HG03280 (cell line): ENCODE data around the gene NCKAP1.
A peak's percentile ranks its signal among the peaks of the same experiment; 100 is the strongest.
"Not testable (repeated sequence)": the region's sequence is repeated elsewhere in the genome, so short reads cannot be mapped to it uniquely, and the experiment has no call there.

Experiments used
- ATAC-seq: cut with Tn5 transposase; IDR thresholded peaks from one replicate; pipeline ENCODE4 v1.9.1; 2021; ENCODE audit warnings: mild to moderate bottlenecking, moderate library complexity; ENCODE audit not compliant: unreplicated experiment

Gene NCKAP1, protein sequence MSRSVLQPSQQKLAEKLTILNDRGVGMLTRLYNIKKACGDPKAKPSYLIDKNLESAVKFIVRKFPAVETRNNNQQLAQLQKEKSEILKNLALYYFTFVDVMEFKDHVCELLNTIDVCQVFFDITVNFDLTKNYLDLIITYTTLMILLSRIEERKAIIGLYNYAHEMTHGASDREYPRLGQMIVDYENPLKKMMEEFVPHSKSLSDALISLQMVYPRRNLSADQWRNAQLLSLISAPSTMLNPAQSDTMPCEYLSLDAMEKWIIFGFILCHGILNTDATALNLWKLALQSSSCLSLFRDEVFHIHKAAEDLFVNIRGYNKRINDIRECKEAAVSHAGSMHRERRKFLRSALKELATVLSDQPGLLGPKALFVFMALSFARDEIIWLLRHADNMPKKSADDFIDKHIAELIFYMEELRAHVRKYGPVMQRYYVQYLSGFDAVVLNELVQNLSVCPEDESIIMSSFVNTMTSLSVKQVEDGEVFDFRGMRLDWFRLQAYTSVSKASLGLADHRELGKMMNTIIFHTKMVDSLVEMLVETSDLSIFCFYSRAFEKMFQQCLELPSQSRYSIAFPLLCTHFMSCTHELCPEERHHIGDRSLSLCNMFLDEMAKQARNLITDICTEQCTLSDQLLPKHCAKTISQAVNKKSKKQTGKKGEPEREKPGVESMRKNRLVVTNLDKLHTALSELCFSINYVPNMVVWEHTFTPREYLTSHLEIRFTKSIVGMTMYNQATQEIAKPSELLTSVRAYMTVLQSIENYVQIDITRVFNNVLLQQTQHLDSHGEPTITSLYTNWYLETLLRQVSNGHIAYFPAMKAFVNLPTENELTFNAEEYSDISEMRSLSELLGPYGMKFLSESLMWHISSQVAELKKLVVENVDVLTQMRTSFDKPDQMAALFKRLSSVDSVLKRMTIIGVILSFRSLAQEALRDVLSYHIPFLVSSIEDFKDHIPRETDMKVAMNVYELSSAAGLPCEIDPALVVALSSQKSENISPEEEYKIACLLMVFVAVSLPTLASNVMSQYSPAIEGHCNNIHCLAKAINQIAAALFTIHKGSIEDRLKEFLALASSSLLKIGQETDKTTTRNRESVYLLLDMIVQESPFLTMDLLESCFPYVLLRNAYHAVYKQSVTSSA

DNA sequence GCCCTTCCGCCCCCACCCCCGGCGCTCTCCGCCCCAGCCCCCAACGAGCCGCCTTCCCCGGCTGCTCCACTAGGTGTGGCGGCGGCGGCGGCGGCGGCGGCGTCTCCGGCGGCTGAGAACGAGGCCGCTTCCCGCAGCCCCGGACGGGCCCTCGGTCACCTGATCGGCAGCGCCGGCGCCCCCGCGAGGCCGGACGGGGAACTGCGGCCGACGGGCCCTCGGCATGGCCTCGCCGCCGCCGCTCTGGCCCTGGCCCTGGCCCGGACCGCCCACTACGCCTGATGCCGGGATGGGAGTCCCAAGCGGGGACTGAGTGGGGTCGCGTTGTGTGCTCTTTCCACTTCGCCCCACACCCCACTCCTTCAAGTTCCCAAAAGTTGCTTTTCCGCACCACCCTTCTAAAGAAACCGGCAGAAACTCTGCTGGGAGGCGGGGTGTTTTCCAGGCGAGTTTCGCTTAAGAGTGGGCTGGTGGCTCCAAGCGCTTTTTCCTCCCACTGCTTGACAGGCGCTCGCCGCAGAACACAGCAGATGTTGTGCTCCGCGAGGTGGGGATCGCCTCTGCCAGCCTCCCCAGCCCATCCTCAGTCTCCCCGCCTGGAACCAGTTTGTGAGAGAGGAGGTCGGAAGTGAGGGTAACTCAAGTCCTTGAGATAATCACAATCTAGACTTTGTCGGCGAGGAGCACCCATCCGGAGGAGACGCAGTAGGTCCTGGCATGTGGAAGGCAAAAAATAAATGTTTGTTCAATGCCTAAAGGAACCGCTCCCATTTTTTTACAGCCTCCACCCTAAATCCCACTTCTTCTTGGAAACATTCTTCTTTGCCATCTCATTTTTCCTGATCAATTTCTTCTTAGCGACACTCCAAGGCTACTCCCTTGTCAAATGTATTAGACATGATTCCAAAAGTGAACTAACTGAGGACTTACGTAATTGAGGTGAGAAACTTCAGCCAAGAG, at the start of gene NCKAP1:
TSS of gene NCKAP1 (minus strand) at position 117 of the 960 bp plus-strand sequence. CDS start 358 bp downstream, outside the sequence.
- peak; percentile 84 for ATAC-seq

- no peak for ATAC-seq
These were observed 43.7 kb upstream of the NCKAP1 start for GRCh38 chr2:183081911-183082310.

DNA sequence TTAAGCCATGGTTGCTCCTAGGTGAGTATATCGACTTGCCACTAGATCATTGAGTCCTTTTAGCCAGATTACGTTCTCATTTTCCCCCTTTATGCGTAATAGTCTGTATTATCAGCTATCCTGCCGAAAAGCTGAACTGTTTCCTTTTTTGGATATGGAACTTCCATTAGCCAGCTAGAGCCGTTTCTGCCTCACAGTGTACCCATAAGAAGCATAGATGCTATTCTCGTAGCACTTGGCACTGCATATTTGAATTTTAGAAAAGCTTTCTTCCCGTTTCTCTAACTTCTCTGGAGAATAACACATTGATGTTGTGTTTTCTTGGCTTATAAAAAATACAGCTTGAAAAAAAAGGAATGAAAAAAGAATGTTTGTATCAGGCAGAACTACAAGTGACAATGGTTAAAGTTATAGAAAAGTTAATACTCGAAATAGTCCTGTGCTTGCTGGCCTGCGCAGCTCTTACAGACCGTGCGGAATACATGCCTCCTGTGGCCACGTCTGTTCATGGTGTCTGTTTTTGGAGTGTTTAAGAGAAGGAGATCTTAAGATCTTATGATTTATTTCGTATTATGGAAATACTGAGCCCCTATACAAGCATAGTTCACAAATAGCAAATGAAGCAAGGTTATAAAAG, 41.0 kb upstream of the NCKAP1 start:
- peak; percentile 19 for ATAC-seq

GRCh38 chr2:183078464-183079138, 40.3 kb upstream of the NCKAP1 start, which contains the start of gene DUSP19:
Gene DUSP19 (plus strand): TSS chr2:183078747. CDS start chr2:183078934, 187 bp downstream.
- ATAC-seq = peak; percentile 89

GRCh38 chr2:183078163-183078463, 39.9 kb upstream of the NCKAP1 start:
- ATAC-seq = no peak

- ATAC-seq = no peak
These were observed 33.9 kb upstream of the NCKAP1 start for GRCh38 chr2:183072177-183072576.

GRCh38 chr2:183070942-183071844, 32.9 kb upstream of the NCKAP1 start:
- ATAC-seq = no peak

DNA sequence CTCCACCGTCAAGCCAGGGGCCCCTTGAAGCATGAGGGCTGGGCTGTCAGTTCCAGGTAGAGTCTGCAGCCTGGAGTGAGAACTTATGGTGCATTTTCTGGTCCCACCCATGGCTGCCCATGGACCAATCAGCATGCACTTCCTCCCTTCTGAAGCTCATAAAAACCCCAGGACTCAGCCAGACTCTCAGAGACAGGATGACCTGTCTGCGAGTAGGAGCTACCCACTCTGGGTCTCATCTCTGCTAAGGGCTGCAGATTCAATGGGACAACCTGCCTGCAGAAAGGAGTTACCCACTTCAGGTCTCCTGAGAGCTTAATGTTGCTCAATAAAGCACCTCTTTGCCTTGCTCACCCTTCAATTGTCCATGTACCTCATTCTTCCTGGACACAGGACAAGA, 30.9 kb upstream of the NCKAP1 start:
- no peak for ATAC-seq

DNA sequence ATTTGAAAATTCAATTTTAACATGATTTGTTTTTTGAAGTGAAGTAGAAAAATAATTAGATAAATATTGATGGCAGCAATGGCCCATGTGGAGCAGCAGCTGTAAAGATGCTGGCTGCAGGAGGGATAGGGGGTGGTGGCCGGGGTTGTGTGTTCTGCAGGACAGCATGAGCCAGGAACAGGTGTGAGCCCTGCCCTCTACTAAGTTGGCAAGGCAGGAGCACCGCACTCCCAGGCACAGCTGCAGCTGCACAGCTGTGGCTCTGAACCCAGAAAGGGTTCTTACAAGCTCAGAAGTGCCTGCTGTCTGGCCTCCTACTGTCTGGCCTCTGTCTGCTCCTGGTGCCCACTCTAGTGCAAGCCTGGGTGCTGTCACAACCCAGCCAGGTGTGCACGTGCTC, 30.3 kb upstream of the NCKAP1 start:
- ATAC-seq = no peak

DNA sequence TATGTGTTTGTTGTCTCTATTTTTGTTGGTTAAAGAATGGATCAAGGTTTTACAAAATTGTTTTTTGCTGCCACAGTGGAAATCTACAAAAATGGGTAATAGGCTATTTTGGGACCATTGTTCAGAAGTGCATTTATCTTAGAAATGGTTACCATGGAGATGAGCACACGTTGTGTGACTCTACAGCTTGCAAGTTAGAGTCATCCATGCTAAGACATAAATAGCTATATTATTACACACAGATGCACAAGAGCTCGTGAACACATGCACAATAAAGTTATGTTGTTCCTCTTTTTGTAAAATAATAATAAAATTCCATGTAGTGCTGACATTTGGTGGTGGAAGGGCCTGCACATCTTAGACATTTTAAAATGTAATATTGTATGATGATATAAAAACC, 24.8 kb upstream of the NCKAP1 start:
- no peak for ATAC-seq

DNA sequence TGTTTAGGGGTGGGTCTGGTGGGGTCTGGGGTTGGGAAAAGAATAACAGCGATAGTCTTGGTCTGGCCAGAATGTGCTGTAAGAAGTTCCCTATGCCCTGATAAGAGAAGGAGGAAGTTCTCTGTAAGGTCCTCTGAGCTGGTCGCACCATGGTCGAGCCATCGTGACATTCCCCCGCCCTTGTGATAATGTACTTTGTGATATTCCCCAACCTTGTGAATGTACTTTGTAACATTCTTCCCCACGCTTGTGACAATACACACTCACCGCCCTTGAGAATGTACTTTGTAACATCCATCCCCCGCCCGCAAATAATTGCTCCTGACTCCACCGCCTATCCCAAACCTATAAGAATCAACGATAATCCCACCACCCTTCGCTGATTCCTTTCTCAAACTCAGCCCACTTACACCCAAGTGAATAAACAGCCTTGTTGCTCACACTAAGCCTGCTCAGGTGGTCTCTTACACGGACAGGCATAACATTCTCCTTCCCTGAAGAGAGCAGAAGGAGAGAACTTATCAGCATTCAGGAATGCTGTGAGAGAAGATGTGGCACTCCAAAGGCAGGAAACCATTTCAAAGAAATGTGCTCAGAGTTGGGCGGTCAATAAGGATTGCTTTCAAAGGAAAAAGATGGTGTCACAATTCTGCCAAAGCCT, 22.4 kb upstream of the NCKAP1 start:
- ATAC-seq = no peak

GRCh38 chr2:183059561-183059960, 21.3 kb upstream of the NCKAP1 start:
- ATAC-seq = no peak

DNA sequence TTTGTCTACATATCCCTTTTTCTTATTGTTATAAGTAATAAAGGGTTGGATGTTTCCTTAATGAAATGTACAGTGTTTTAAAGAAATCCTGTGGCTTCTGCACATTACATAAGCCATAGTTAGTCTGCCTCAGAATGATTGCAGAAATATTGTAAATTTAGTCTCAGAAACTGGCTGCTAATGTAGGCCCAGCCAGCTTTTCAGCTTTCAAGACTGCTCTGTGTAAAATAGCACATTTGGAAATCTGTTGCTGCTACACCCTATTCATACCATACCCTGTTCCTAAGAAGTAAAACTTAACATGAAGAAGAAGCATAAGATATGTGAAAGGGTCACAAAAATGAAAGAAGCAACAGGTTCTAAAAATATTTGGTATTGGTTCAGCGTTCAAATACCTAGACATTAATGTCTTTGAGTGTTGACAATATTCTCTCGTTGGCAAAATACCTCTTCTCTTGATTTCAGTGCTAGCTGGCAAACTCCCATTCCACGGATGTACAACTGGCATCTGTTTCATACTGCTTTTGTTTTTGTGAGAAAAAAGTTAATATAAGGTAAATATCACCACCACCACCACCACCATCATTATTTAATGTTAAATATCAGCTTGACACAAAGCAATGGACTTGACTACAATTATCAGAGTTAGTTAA, 19.2 kb upstream of the NCKAP1 start:
- peak; percentile 56 for ATAC-seq

GRCh38 chr2:183049420-183049819, 11.2 kb upstream of the NCKAP1 start:
- ATAC-seq = no peak

- ATAC-seq = not testable (repeated sequence)
These were observed 9.3 kb upstream of the NCKAP1 start for GRCh38 chr2:183047486-183048125.

DNA sequence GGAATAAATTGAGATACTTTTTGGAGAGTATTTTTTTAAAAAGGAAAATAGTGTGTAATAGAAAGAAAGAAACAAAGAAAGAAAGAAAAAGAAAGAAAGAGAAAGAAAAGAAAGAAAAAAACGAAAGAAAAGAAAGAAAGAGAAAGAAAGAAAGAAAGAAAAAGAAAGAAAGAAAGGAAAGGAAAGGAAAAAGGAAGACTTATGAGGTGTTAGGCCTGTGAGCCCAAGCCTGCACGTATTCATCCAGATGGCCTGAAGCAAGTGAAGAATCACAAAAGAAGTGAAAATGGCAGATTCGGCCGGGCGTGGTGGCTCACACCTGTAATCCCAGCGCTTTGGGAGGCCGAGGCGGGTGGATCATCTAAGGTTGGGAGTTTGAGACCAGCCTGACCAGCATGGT, 5.3 kb upstream of the NCKAP1 start:
- ATAC-seq = not testable (repeated sequence)

DNA sequence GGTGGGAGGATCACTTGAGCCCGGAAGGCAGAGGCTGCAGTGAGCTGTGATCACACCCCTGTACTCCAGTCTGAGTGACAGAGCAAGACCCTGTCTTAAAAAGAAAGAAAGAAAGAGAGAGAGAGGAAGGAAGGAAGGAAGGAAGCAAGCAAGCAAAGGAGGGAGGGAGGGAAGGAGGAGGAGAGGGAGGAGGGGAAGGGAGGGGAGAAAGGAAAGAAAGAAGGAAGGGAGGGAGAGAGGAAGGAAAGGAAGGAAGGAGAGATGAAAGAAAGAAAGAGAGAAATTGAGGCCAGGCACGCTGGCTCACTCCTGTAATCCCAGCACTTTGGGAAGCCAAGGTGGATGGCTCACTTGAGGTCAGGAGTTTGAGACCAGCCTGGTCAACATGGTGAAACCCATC, 2.3 kb upstream of the NCKAP1 start:
- no peak for ATAC-seq
